Brain microvascular endothelial cell (primary cell): ENCODE measurements around the gene NYAP2.

Source experiments
- DNase-seq: peaks from one replicate; pipeline ENCODE4 v3.0.0-alpha.2; 2020
- H3K27ac ChIP-seq: fragments of 250-450 bp; sonication (Bioruptor Pico); 2 replicates; pipeline ENCODE4 v1.5.1; 2020; ENCODE audit warnings: mild to moderate bottlenecking, moderate library complexity
- H3K27me3 ChIP-seq: fragments of 250-450 bp; sonication (Bioruptor Pico); replicated peaks from 2 replicates; pipeline ENCODE4 v1.5.1; 2020; ENCODE audit warnings: mild to moderate bottlenecking
- H3K36me3 ChIP-seq: fragments of 250-450 bp; sonication (Bioruptor Pico); replicated peaks from 2 replicates; pipeline ENCODE4 v1.5.1; 2020; ENCODE audit warnings: mild to moderate bottlenecking
- H3K4me3 ChIP-seq: 2 replicates; pipeline ENCODE4 v1.5.1; 2011; ENCODE audit warnings: low read depth, mild to moderate bottlenecking, control low read depth, low read length, moderate library complexity
- in situ Hi-C: cut with HindIII; loops from 2 replicates; pipeline ENCODE4 v1.10.0; 2017; ENCODE audit warnings: low sequenced_read_pairs, low pct_ligation_motif_present
- TF ChIP-seq, protein P1 (sequence below): IDR thresholded peaks from 2 replicates; pipeline ENCODE4 v1.5.1; 2011; ENCODE audit warnings: low read depth, mild to moderate bottlenecking, moderate library complexity, low read length, control low read depth, inconsistent platforms; ENCODE audit errors: missing control alignments

Gene NYAP2

DNA sequence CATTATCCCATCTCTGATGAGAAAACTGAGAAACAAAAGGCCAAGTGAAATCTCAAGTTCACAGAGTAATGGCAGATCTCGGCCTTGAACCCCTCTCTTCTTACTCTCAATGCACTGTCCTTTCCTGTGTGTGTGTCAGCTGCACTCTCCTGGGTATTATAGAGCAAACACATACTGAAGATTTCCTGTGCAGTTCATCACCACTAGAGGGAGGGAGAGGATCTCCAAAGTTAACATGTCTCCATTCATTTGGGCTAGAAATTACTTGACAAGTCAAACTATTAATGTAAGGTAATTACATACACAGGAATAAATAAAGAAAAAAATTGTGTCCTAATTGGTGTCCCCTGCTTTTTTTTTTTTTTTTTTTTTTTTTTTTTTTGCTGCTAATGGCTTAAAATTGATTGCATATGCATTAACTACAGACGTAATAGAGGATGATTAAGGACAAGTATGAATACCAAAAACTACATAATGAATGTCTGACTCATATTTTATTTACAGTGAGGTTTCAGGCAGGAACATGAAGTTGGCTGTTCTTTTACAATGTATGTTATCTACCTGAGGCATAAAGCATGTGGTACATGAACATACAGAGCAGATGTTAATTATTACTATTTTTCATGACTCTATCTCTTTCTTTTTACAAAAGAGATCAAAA lies 269.2 kb downstream of the NYAP2 start:
- no peaks in the 10 kb centered on the region for H3K36me3 ChIP-seq
- peak; percentile 75 for DNase-seq
- in situ Hi-C loops: no loop called here
- TF ChIP-seq, protein P1, sequence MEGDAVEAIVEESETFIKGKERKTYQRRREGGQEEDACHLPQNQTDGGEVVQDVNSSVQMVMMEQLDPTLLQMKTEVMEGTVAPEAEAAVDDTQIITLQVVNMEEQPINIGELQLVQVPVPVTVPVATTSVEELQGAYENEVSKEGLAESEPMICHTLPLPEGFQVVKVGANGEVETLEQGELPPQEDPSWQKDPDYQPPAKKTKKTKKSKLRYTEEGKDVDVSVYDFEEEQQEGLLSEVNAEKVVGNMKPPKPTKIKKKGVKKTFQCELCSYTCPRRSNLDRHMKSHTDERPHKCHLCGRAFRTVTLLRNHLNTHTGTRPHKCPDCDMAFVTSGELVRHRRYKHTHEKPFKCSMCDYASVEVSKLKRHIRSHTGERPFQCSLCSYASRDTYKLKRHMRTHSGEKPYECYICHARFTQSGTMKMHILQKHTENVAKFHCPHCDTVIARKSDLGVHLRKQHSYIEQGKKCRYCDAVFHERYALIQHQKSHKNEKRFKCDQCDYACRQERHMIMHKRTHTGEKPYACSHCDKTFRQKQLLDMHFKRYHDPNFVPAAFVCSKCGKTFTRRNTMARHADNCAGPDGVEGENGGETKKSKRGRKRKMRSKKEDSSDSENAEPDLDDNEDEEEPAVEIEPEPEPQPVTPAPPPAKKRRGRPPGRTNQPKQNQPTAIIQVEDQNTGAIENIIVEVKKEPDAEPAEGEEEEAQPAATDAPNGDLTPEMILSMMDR: peak; percentile 81
- no peaks in the 10 kb centered on the region for H3K27me3 ChIP-seq
- H3K27ac ChIP-seq: no peak overlapping the region
- H3K4me3 ChIP-seq: no peak overlapping the region

- in situ Hi-C loops: no loop called here
- Histone ChIP-seq H3K27ac (no peak overlapping the region), H3K27me3 (no peaks in the 10 kb centered on the region), H3K4me3 (no peak overlapping the region), H3K36me3 (no peaks in the 10 kb centered on the region)
- peak; percentile 2 for DNase-seq
- TF ChIP-seq, protein P1: no peak
Observed at GRCh38 chr2:225670111-225670974, 270.8 kb downstream of the NYAP2 start.

GRCh38 chr2:225678792-225679191 lies 279.3 kb downstream of the NYAP2 start:
- DNase-seq: no peak
- no peak overlapping the region for H3K27ac ChIP-seq
- no peak overlapping the region for H3K4me3 ChIP-seq
- in situ Hi-C loops: no loop called here
- no peaks in the 10 kb centered on the region for H3K27me3 ChIP-seq
- TF ChIP-seq, protein P1: no peak
- H3K36me3 ChIP-seq: no peaks in the 10 kb centered on the region

GRCh38 chr2:225683258-225683657 lies 283.7 kb downstream of the NYAP2 start:
- in situ Hi-C loops: no loop called here
- TF ChIP-seq, protein P1: no peak
- no peaks in the 10 kb centered on the region for H3K36me3 ChIP-seq

GRCh38 chr2:225690153-225690552 lies 290.6 kb downstream of the NYAP2 start:
- in situ Hi-C loops: no loop called here
- TF ChIP-seq, protein P1: no peak
- Histone ChIP-seq H3K36me3 (no peaks in the 10 kb centered on the region), H3K27me3 (no peaks in the 10 kb centered on the region), H3K27ac (no peak overlapping the region), H3K4me3 (no peak overlapping the region)
- no peak for DNase-seq

More at GRCh38 chr2:225683258-225683657, 283.7 kb downstream of the NYAP2 start:
- H3K27ac ChIP-seq: no peak overlapping the region
- no peak overlapping the region for H3K4me3 ChIP-seq
- no peak for DNase-seq
- H3K27me3 ChIP-seq: no peaks in the 10 kb centered on the region
